ENCODE data around the gene GRID2IP. TPM values are rescaled to one million over a fixed set of nuclear protein-coding genes. Genes with fewer than 3 reads are reported as not detected.

Gene GRID2IP
- total and polyA plus RNA-seq, 10 of the 15 experiments (the other 5 are each of a cell fraction or from before 2014, with no cell fraction given): not detected

DNA sequence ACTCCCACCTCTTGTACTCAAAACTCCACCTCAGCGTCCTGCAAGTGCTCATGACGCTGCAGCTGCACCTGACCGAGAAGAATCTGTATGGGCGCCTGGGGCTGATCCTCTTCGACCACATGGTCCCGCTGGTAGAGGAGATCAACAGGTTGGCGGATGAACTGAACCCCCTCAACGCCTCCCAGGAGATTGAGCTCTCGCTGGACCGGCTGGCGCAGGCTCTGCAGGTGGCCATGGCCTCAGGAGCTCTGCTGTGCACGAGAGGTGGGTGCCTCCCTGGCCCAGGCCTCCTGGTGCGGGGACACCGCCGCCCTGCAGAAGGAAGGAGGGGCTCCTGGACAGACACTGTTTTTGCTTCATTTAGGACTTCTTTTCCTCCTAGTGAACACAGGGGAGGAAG lies 48.8 kb upstream of the GRID2IP start:
- ChIA-PET RAD21 (ENCODE audit: unreplicated experiment) (no interaction called here), CTCF (interaction anchor here (1.2 kb wide), 1 partner anchor 84 kb away, joined by 4 read pairs; no protein-coding TSS in a partner anchor), SMC1A (ENCODE audit: uncharacterized antibody, unreplicated experiment) (interaction anchor here (0.6 kb wide), 1 partner anchor 9 kb away, joined by 5 read pairs; no protein-coding TSS in a partner anchor), POLR2A (no interaction called here)
- TF ChIP-seq, protein P1, sequence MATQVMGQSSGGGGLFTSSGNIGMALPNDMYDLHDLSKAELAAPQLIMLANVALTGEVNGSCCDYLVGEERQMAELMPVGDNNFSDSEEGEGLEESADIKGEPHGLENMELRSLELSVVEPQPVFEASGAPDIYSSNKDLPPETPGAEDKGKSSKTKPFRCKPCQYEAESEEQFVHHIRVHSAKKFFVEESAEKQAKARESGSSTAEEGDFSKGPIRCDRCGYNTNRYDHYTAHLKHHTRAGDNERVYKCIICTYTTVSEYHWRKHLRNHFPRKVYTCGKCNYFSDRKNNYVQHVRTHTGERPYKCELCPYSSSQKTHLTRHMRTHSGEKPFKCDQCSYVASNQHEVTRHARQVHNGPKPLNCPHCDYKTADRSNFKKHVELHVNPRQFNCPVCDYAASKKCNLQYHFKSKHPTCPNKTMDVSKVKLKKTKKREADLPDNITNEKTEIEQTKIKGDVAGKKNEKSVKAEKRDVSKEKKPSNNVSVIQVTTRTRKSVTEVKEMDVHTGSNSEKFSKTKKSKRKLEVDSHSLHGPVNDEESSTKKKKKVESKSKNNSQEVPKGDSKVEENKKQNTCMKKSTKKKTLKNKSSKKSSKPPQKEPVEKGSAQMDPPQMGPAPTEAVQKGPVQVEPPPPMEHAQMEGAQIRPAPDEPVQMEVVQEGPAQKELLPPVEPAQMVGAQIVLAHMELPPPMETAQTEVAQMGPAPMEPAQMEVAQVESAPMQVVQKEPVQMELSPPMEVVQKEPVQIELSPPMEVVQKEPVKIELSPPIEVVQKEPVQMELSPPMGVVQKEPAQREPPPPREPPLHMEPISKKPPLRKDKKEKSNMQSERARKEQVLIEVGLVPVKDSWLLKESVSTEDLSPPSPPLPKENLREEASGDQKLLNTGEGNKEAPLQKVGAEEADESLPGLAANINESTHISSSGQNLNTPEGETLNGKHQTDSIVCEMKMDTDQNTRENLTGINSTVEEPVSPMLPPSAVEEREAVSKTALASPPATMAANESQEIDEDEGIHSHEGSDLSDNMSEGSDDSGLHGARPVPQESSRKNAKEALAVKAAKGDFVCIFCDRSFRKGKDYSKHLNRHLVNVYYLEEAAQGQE (IDR thresholded peaks at IDR 0.05; ENCODE audit: low read depth, low read length): no peak
- no peak for TF ChIP-seq TCF3 (IDR thresholded peaks at IDR 0.05; ENCODE audit: borderline replicate concordance, insufficient read depth, low read depth, low read length)
- no peak for TF ChIP-seq SUZ12 (IDR thresholded peaks at IDR 0.05; ENCODE audit: unreplicated experiment)
- TF ChIP-seq ZZZ3 (IDR thresholded peaks at IDR 0.05; ENCODE audit: control insufficient read depth, insufficient read length, low read depth): no peak
- no peak for TF ChIP-seq EZH2 (IDR thresholded peaks at IDR 0.05; ENCODE audit: borderline replicate concordance, control insufficient read depth, low read depth, low read length)
- TF ChIP-seq, protein P2, sequence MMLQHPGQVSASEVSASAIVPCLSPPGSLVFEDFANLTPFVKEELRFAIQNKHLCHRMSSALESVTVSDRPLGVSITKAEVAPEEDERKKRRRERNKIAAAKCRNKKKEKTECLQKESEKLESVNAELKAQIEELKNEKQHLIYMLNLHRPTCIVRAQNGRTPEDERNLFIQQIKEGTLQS (IDR thresholded peaks at IDR 0.05; ENCODE audit: borderline replicate concordance, extremely low read depth, low read depth, low read length): no peak
- TF ChIP-seq IKZF1 (conservative IDR thresholded peaks at IDR 0.05): no peak
- Histone ChIP-seq H3K9ac (ENCODE audit: control insufficient read depth, insufficient read depth, low read length) (no peak overlapping the region), H3K27ac (ENCODE audit: control insufficient read depth, insufficient read depth) (no peak overlapping the region), H3K36me3 (ENCODE audit: control insufficient read depth in 2 of 2, insufficient read depth in 2 of 2, low read length in 1 of 2) (peaks cover 15 to 21% of the 10 kb centered on the region in 2 experiments; a peak in 3 of 4 replicates), H3K27me3 (replicated peaks in 1 of 2; ENCODE audit: control insufficient read depth in 2 of 2, insufficient read depth in 2 of 2, low read length in 1 of 2) (no peaks in the 10 kb centered on the region), H3K4me2 (ENCODE audit: control insufficient read depth, insufficient read depth) (no peak overlapping the region), H2AFZ (ENCODE audit: control insufficient read depth, low read depth, low read length) (no peak overlapping the region), H3K4me3 (no peak overlapping the region), H3K4me1 (ENCODE audit: control insufficient read depth, insufficient read depth, low read length) (no peaks in the 10 kb centered on the region), H3K79me2 (ENCODE audit: control insufficient read depth, insufficient read depth, low read length) (no peaks in the 10 kb centered on the region), H3K9me3 (replicated peaks; ENCODE audit: control insufficient read depth, insufficient read depth, low read length) (no peaks in the 10 kb centered on the region), H4K20me1 (ENCODE audit: control insufficient read depth, insufficient read depth) (no peaks in the 10 kb centered on the region)
- FAIRE-seq (no peak), DNase-seq (ENCODE audit: low read depth, low spot score) (no peak), ATAC-seq (no peak)
- BruUV-seq (replicated peaks): no TSS peak
- WGBS (ENCODE audit: insufficient coverage, insufficient replicate concordance, low lambda C conversion rate, missing lambda C conversion rate): 92% methylated on average over 15 of the region's 15 CpGs
- intact Hi-C loops (cut with micrococcal nuclease; ENCODE audit: unreplicated experiment) (no loop called here), in situ Hi-C loops (cut with MboI) (no loop called here)

All from GM12878 (cell line).